D341Med (cell line): Measurements from ENCODE around the gene LTBP1.
"Not testable (repeated sequence)": the region's sequence is repeated elsewhere in the genome, so short reads cannot be mapped to it uniquely, and the experiment has no call there.

Experiments used
- DNase-seq: peaks from one replicate; pipeline ENCODE4 v3.0.0; 2012; ENCODE audit warnings: low spot score

Gene LTBP1

DNA sequence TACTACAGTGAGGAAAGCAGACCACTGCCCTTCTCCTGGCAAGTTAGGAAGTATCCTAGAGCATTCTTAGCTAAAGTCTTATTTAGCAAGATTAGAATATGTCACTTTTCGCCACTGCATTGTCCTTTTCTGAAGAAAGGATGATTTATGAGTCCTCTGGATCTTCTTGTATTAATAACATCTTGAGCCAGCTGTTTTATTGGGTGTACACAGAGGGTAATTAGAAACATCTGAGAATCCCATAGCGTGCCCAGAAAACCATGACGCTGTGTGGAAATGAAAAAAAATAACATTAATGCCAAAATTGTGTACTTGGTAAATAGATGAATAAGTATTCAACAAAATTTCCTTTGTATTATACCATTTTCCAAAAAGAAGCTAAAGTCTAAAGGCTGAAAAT is 198.7 kb downstream of the LTBP1 start:
- DNase-seq, result no peak

DNA sequence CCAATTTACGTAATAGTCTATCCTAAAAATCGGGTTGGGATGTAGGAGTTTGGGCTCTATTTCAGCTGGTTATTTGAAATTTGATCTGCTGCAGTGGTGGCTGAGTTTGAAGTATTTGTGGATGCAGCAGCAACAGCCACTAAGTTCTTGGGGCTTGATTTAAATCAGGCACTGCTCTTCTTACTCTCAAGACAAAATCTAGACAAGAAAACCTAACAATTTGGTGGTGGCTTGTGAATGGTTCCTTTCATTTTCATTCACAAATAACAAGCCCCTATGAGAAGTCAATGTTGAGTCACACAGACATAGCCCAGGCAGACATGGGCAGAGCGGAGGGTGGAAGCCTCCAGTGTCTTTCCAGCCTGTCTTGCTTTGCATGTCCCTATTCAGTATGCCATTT is 199.3 kb downstream of the LTBP1 start:
- DNase-seq, result no peak

DNA sequence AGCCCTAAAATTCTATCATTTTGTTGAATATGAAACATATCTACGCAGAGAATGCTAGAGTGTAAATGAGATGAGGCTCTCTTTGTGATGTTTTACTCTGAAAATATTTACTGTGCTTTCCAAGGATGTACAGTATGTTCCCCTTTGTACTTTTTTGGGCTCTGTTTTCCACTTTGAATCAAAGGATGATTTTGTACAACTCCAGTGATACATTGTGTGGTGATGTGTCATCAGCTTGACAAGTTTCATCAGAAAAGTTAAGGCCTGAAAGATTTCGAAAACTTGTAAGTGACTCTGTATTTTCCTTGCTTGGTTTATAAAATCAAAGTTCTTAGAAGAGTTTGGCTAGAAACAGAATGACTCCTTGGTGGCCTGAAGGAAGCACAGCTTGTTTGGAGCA is 206.3 kb downstream of the LTBP1 start:
- DNase-seq, result no peak

DNA sequence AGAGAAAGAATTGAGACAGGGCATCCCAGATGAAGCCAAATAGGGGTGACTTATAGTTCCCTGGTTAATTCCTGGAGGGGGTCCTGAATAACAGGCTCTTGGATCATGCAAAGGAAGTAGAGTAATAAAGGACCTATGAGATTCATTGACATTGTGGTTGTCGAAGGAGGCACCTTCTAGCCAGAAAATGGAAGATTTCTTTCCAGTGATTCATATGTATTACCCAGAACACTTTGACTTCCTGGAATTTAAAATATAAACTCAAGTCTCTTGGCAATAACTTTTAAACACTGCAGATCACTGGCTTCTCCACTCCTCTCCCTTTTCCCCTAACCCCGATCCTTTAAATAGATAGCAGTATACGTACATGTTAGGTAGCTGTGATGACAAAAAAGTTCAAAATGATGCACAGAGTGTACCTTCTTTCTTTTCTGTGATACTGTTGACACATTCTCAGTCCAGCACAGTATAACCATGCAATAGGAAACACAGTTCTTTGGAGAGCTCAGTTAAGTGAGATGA is 211.8 kb downstream of the LTBP1 start:
- DNase-seq, result no peak

DNA sequence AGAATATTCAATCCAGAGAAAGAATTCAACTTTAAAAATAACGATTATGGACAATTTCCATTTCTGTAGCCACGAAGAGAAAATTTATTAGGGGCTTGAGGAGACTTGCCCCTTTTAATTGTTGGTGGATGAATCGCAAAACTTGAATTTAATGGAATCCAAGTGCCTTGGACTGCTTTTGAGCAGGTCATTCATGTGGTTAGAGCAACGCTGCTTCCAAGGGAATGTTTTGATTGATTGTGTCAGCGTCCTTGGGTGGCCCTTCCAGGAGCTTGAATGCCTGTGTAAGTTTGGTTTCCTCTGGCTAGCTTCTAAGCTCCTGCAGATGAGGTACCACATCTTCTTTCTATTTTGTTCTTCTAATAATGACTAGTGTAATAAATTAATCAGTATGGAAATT is 213.4 kb downstream of the LTBP1 start:
- no peak for DNase-seq

DNA sequence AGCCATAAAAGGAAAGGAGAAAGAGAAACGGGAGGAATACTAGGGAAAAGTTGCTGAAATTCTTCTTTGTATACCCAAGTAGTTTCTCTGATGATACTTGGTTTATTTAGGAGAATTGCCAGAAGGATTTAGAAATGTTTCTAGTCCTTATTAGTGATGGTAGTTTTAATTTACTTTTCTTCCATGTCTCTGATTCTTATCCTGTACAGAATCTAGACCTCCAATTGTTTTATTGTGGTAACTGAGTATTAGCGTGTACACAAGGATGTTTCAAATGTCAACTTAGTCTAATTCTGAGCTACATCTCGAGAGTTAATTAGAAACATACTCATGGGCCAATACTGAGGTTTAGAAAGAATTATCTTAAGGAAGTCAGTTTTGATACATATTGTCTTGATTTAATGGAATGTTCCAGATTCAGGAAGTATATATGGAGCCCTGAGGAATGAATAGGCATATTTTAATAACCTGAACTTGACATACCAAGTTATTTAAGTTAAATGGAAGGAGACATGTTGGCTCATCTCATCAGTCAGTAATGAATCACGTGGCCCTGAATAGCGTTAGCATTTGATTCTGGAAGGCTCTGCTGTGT is 219.6 kb downstream of the LTBP1 start:
- no peak for DNase-seq

DNA sequence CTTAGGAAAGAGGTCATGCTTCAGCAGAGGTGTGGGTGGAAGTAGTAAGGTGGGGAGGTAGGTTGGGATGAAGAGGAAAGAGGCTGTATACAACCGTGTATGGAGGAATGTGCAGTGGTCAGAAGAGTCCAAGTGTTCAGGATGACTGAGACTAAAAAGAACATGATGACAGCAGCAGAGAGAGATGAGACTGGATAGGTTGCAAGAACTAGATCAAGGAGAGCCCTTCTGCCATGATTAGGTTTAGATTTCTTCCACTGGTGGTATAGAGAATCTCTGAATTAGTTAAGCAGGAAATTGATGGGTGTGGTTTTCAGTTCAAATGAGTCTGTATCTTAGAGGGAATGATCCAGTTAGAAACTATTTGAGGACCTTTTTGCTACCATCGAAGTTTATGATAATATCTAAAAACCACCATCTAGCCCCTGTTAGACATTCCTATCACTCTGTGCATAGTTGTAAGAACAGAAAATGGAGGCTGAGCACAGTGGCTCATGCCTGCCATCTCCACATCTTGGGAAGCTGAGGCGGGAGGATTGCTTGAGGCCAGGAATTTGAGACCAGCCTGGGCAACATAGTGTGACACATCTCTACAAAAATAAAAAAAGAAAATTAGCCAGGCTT is 221.0 kb downstream of the LTBP1 start:
- no peak for DNase-seq

DNA sequence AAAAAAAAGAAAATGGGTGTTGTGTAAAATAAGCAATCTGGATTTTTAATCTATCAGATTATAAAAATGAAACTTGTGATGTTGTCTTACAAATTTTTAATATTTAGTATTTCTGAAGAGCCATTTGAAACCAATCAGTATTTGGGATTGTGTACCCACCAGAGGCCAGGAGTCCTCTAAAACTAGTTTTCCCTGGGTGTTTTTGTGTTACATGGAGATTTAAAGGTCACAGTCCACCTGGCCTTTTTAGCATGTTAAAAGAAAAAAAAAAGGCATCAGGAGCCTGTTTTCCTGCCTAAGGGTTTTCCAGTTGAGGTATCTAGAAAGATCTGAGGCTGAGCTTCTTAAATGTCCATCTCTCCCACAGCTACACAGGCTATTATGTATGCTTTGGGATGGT is 221.7 kb downstream of the LTBP1 start:
- DNase-seq, result no peak

DNA sequence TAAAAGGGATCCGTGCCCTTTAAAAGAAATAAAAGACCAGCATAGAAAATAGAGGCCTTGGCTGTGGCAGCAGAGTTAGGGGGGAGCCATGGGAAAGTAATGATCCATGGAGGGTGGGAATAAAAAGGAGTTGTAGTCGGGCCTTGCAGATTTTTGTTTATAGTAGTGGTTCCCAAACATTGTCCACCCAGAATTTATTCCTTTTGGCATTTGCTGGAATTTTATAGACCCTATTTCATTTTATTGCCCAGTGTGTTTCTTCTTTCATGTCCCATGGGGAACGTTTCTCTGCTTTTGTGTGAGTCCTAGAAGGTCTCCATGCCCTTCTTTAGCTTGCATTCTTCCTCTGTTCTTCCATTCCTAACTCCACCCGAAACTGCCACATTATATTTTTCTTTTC is 222.2 kb downstream of the LTBP1 start:
- DNase-seq, result no peak

DNA sequence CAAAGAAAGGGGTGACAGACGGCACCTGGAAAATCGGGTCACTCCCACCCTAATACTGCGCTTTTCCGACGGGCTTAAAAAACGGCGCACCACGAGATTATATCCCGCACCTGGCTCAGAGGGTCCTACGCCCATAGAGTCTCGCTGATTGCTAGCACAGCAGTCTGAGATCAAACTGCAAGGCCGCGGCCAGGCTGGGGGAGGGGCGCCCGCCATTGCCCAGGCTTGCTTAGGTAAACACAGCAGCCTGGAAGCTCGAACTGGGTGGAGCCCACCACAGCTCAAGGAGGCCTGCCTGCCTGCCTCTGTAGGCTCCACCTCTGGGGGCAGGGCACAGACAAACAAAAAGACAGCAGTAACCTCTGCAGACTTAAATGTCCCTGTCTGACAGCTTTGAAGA is 223.5 kb downstream of the LTBP1 start:
- DNase-seq, result not testable (repeated sequence)

DNA sequence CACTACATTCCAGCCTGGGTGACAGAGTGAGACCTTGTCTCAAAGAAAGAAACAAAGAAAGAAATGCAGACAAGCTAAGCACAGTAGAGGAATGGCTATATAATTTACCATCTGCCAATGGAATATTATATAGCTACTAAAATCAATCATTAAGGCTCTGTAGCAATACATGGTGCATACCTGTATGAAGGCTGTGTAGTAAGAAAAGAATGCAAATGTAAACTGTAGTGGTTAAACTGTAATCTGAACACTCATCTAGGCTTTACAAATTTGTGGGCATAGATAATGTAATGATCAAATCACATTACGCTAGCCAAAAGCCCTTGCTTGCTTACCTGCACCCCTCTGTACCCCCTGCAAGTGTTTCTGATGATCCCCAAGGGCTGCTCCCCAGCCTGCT is 230.9 kb downstream of the LTBP1 start:
- no peak for DNase-seq

DNA sequence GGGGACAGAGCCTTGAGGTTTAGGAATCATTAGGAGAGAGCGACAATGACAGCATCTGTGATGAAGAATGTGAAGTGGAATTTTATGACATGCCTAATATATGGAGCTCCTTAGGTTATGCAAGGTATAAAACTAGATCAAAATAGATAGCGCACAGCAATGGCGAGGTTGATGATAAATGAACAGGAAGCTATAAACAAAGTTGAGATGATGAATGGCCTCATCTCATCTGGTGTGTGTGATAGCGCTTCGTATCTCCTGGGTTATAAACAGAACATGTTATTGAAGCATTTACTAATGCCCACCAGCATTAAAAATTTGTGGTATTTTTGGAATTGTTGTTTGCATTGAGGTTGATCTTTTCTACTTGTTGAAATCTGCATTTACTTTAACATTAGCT is 231.5 kb downstream of the LTBP1 start:
- DNase-seq, result no peak

DNA sequence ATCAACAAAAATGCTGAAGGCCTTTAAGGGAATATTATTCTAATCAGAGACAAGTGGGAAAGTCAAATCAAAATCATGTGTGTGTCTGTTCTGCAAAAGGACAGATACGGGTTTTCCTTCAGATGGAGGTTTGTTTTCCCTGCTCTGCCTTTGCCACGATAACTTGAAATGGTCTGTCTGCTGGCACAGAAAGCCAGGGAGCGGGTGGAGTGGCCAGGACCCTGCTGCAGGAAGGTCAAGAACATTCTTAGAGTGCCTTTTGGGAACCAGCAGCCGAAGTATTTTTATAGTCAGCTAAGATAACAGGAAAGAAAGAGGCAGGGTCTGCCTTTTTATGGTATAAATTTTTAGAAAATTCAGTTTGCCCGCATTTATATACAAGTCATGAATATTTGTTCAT is 234.2 kb downstream of the LTBP1 start:
- DNase-seq, result no peak

DNA sequence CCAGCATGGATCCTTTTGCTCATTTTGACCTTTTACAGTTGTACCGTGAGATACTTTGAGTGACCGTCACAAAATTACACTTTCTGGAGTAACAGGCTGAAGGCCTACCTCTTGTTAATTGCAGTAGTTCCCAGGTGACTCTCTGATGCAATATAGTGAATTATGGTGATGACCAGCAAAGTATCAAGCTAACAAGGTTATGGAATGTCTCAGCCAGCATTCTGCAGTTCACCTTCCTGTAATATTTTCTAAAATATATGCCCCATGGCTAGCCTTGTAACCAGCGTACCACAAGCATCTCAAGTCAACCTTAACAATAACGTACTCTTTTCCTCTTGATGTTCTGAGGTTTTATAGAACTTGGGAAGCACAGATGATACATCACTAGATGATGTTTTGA is 234.7 kb downstream of the LTBP1 start:
- DNase-seq, result no peak

DNA sequence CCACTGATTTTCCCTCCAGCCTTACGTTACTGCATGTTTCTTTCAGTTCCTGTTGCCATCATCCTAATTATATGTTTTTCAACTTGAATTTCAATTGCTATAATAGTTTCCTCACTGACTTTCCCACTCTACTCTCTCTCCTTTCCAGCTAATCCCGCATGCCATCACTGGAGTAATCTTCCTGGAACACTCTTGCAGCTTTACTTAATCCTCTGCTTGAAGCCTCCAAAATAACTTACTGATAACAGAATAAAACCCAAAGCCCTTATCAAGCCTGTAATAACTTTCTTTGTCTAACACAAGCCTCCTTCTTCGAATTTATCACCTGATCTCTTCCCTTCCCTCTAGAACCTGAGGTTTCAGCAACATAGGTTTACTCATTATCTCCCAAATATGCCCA is 237.3 kb downstream of the LTBP1 start:
- no peak for DNase-seq

DNA sequence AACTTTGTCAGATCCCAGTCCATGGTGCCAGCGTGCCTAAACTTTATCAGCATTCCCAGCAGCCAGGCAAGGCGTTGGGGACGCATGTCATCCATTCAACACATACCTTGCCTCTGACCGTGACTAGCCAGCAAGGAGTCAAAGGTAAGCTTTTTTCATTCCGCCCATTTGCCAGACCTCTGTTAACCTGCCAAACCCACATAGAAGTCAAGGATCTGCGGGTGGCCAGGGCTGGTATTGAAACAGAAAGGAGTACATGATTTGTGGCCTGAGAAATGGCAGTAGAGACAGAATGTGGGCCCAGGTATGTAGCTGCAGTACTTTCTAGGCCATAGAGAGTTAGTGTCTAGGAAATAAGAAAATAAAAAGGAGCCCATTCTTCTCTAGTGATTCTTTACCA is 240.2 kb downstream of the LTBP1 start:
- DNase-seq, result no peak

DNA sequence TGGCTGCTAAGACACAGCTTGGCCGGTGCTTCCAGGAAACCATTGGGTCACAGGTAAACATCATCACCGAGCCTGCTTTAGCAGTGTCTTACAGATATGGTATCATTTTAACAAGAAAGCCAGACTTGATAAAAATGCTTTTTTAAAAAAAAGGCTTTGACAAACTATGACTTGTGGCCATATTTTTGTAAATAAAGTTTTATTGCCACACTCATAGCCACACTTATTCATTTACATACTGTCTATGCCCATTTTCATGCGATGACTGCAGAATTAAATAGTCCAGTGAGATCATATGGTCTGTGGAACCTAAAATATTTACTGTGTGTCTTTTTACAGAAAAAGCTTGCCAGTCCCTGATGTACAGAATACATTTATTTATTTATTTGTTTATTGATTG is 242.0 kb downstream of the LTBP1 start:
- no peak for DNase-seq

DNA sequence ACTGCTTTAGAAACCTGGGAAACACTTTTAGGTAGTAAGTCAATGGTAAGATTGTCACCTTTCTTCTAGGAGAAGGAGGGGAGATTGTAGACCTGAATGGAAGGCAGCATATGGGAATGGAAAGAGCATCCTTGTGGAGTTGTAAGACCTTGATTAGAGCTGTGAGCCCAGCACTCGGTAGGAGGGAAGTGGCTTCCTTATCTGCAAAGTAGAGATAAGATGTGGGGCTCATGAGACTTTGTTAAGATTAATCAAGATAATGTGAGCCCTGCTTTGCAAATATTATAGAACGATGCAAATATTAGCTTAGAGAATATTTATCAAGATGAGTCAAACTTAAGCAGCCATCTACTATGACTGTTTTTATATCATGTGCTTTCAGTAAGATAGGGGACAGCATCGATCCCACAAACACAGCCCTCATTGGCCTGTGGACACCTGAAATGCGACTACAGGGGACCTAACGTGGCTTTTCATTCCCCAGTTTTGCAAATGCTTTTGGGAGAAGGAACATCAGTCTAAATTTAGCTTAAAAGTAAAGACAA is 243.7 kb downstream of the LTBP1 start:
- no peak for DNase-seq

DNA sequence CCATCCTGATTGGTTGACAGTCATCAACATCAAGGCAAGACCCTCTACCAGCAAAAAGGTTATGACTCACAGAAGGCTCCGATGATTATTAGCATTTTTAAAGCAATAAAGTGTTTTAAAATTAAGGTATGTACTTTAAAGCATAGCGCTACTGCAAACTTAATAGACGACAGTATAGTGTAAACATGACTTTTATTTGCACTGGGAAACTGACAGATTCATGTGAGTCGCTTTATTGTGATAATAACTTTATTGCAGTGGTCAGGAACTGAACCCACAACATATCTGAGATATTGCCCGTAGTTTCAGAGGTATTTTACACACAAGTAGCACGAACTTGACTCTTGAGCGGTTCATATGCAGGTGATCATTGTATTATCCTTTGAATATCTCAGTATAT is 249.1 kb downstream of the LTBP1 start:
- DNase-seq, result no peak

DNA sequence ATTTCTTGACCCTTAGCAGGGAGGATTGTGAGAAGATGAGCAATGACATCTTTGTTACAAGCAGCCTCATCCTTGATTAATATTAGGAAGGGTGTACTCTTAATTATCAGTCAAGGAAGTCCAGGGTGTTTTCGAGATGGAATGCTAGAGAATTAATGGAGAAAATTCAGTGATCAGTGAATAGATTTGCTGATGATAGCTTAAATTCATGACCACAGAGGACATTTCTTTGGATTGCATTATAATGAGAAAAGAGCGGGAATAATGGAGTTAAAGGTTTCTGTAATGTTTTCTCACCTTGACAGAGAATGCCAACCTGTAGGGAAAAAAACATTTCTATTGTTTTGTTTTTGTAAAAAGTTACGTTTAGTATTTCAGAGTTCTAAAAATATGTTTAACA is 249.9 kb downstream of the LTBP1 start:
- DNase-seq, result no peak

DNA sequence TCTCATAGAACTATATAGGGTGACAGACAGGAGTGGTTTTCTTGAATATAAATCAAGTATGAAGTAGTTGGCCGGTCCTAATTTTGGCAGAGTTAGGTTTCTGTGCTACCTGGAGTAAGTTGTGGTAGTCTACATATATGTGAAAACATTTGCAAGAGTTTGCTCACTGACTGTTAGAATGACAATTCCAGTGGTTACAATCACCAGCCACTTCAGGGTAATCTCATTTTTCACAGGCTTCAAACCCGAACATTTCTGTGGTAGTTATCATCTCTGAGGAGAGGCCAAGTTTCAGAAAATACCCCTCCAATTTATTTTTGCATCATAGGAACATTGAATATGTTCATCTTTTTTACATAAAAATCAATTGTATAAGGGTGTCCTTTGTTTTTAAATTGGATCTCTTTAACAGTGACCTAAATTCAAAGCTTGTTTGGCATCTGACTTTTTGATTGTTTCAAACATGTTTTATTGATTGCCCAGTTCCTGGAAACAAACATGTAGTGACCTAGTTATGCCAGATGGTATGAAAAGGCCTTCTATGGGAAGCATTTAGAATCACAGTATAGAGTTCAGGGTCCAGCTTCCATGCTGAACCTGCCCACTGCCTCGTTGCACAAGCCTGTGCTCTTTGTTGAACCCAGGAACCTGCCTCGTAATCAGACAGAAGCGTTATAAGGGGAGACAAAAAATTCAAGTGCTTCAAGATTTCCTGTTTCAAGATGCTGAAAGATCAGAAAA is 250.6 kb downstream of the LTBP1 start:
- no peak for DNase-seq

DNA sequence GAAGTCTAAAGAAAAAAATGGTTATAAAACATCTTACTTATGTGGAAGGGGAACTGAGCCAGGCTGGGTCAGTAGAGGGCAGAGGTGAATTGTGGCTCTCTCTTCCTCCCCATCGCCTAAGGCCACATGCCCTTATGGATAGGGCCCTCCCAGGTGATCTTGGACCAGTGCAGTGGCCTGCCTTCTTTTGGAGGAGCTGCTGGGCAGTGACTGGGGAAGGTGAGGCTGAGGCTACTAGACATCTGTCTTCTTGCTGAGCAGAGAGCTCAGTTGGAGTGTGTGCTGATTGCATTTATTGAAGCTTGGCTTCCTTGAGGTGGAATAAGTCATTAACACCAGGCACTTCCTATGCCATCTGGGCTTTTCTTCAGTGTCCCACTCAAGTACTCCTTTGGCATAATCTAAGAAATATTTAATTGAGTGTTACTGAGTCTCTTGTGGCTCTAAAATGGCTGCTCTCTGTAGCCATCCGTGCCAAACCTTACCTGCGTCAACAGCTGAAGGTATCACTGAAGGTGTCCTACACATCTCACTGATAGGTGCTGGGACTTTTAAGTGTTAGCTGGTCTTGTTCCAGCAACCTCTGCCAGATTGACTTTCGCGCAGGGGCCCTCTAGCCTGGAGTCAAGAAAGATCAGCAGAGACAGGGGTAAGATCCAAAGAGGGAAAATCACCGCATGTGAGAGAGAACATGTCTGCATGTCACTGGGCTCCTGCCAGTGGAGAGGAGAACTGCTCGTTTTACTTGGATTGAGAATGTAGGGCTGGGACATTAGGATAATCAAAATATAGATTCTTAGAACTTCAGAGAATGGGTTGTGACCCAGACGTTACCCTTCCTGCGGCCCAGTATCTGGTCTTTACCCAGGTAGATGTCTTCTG is 256.1 kb downstream of the LTBP1 start:
- DNase-seq, result no peak
